Measurements from ENCODE around the gene ABLIM2.
"Not testable (repeated sequence)": the region's sequence is repeated elsewhere in the genome, so short reads cannot be mapped to it uniquely, and the experiment has no call there.

The ABLIM2 gene

DNA sequence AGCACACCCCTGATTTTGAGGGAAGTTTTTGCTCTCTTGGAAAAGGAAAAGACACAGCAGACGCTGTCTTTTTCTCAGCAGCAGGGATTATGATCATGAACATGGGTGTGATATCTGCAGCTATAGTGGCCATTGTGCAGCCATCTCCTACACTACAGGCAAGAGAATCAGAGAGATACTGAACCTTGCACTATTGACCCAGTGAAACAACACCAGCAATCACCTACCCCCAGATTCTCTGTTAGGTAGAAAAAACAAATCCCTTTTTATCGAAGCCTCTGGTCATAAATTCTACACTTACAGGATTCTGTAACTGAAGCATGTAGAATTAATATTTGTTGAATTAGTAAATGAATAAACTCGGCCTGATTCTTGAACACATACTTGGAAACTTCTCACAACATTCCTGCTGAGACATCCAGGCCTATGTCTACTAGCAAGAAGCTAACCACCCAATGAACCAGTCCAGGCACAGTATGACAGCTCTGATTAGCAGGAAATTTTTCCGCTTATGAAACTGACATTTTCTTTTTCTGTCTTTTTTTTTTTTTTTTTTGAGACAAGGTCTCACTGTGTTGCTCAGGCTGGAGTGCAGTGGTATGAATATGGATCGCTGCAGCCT is 213.9 kb downstream of the ABLIM2 start:
- no peaks in the 10 kb centered on the region for H3K79me1 ChIP-seq (ENCODE audit: low read length)
- no peak overlapping the region for H2BK15ac ChIP-seq (replicated peaks; ENCODE audit: low read depth)
- no peak overlapping the region for H4K5ac ChIP-seq (ENCODE audit: low read length)
- no peak overlapping the region for H3K4me3 ChIP-seq (ENCODE audit: low read length)
- H2BK120ac ChIP-seq (ENCODE audit: low read depth, low read length), result no peak overlapping the region
- H2AK5ac ChIP-seq (ENCODE audit: low read length), result no peak overlapping the region
- H4K8ac ChIP-seq (ENCODE audit: low read depth, low read length), result no peak overlapping the region
- no CpG with 5 or more reads among the region's 5 CpGs for WGBS (ENCODE audit: extremely low coverage, insufficient coverage, low lambda C conversion rate)
- no peaks in the 10 kb centered on the region for H3K79me2 ChIP-seq (ENCODE audit: control insufficient read depth, insufficient read depth, low read length)
- H3K56ac ChIP-seq (ENCODE audit: low read length), result no peak overlapping the region
- H2BK5ac ChIP-seq (ENCODE audit: low read length), result no peak overlapping the region
- no peaks in the 10 kb centered on the region for H3K27me3 ChIP-seq (ENCODE audit: insufficient read depth, low read length, poor library complexity)
- no peak overlapping the region for H3K9ac ChIP-seq (ENCODE audit: low read length)
- H3K23ac ChIP-seq (ENCODE audit: low read length), result no peak overlapping the region
- H3K27ac ChIP-seq (ENCODE audit: low read depth, low read length), result no peak overlapping the region
- no peaks in the 10 kb centered on the region for H3K36me3 ChIP-seq (ENCODE audit: control insufficient read depth, insufficient read depth, low read length)
- no peak overlapping the region for H3K18ac ChIP-seq (ENCODE audit: low read length)
- no peak for DNase-seq
- no peak overlapping the region for H3K4ac ChIP-seq (ENCODE audit: low read depth, low read length)
- no peak overlapping the region for H3K4me2 ChIP-seq (ENCODE audit: low read length)
- peaks cover 17% of the 10 kb centered on the region for H3K4me1 ChIP-seq (ENCODE audit: control insufficient read depth, low read depth, low read length)

DNA sequence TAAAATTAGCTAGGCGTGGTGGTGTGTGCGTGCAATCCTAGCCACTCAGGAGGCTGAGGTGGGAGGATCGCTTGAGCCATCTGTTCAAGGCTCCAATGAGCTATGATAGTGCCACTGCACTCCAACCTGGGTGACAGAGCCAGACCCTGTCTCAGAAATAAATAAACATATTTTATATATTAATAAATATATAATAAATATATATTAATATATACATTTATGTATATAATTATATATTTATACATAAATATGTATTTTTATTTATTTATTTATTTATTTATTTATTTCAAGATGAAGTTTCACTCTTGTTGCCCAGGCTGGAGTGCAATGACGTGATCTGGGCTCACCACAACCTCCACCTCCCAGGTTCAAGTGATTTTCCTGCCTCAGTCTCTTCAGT is 214.9 kb downstream of the ABLIM2 start:
- DNase-seq; H3K79me1 ChIP-seq (ENCODE audit: low read length); H3K79me2 ChIP-seq (ENCODE audit: control insufficient read depth, insufficient read depth, low read length); H3K9ac ChIP-seq (ENCODE audit: low read length); H3K23ac ChIP-seq (ENCODE audit: low read length); H2BK5ac ChIP-seq (ENCODE audit: low read length); H2AK5ac ChIP-seq (ENCODE audit: low read length); H3K4me3 ChIP-seq (ENCODE audit: low read length); H2BK15ac ChIP-seq (replicated peaks; ENCODE audit: low read depth); H3K27me3 ChIP-seq (ENCODE audit: insufficient read depth, low read length, poor library complexity); H3K56ac ChIP-seq (ENCODE audit: low read length); H3K4me2 ChIP-seq (ENCODE audit: low read length); H3K27ac ChIP-seq (ENCODE audit: low read depth, low read length); H2BK120ac ChIP-seq (ENCODE audit: low read depth, low read length); H3K36me3 ChIP-seq (ENCODE audit: control insufficient read depth, insufficient read depth, low read length); H3K18ac ChIP-seq (ENCODE audit: low read length); H4K8ac ChIP-seq (ENCODE audit: low read depth, low read length); H4K5ac ChIP-seq (ENCODE audit: low read length); H3K4ac ChIP-seq (ENCODE audit: low read depth, low read length): not testable (repeated sequence)
- WGBS (ENCODE audit: extremely low coverage, insufficient coverage, low lambda C conversion rate), result no CpG with 5 or more reads among the region's 4 CpGs
- peaks cover 13% of the 10 kb centered on the region for H3K4me1 ChIP-seq (ENCODE audit: control insufficient read depth, low read depth, low read length)

DNA sequence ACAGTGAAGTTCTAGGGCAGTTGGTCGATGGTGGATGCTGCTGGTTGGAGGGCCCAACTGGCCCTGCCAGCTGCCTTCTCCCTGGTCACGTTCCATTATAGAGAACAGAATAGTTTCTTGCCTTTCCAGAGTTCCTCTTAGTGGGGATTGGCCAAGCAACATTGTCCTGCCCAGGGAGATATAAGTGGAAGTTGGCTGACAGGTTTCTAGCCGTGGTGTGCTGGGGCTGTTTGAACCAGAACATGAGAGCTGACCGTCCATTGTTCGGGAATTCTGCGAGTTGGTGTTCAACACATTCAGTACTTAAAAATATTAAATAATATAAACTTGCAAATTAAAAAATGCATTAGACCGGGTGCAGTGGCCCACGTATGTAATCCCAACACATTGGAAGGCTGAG is 215.4 kb downstream of the ABLIM2 start:
- DNase-seq, result no peak
- H3K27me3 ChIP-seq (ENCODE audit: insufficient read depth, low read length, poor library complexity), result no peaks in the 10 kb centered on the region
- WGBS (ENCODE audit: extremely low coverage, insufficient coverage, low lambda C conversion rate), result no CpG with 5 or more reads among the region's 8 CpGs
- H3K27ac ChIP-seq (ENCODE audit: low read depth, low read length), result no peak overlapping the region
- H3K79me2 ChIP-seq (ENCODE audit: control insufficient read depth, insufficient read depth, low read length), result peaks cover 9% of the 10 kb centered on the region
- no peak overlapping the region for H3K4me2 ChIP-seq (ENCODE audit: low read length)
- H2BK15ac ChIP-seq (replicated peaks; ENCODE audit: low read depth), result no peak overlapping the region
- H3K36me3 ChIP-seq (ENCODE audit: control insufficient read depth, insufficient read depth, low read length), result no peaks in the 10 kb centered on the region
- H3K4ac ChIP-seq (ENCODE audit: low read depth, low read length), result no peak overlapping the region
- no peak overlapping the region for H3K23ac ChIP-seq (ENCODE audit: low read length)
- H3K79me1 ChIP-seq (ENCODE audit: low read length), result peaks cover 3% of the 10 kb centered on the region
- H4K5ac ChIP-seq (ENCODE audit: low read length), result no peak overlapping the region
- no peak overlapping the region for H4K8ac ChIP-seq (ENCODE audit: low read depth, low read length)
- no peak overlapping the region for H2BK5ac ChIP-seq (ENCODE audit: low read length)
- no peak overlapping the region for H3K4me3 ChIP-seq (ENCODE audit: low read length)
- no peak overlapping the region for H3K18ac ChIP-seq (ENCODE audit: low read length)
- no peak overlapping the region for H2AK5ac ChIP-seq (ENCODE audit: low read length)
- no peak overlapping the region for H3K56ac ChIP-seq (ENCODE audit: low read length)
- peaks cover 13% of the 10 kb centered on the region for H3K4me1 ChIP-seq (ENCODE audit: control insufficient read depth, low read depth, low read length)
- no peak overlapping the region for H2BK120ac ChIP-seq (ENCODE audit: low read depth, low read length)
- no peak overlapping the region for H3K9ac ChIP-seq (ENCODE audit: low read length)

DNA sequence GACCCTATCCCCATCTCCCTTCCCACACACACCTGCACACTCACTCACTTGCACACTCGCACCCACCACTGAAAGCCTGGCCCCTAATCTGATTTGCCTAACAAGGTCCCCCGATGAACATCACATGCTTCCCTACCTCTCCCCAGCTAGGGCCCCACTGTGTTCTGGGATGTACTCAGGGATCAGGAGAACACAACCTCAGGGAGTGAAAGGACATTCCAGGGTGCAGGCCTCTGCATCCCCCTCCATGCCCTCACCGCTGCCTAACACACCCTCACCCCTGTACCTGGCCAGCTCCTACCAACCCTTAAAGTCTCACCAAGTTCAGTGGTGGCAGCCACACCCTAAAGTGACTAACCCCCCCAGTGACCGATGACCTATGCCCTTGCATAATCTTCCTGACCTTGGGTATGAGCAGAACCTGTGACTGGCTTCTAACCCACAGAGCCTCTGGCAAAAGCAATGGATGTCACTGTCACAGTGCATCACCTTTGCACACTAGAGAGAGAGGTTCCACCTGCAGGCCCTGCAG is 216.6 kb downstream of the ABLIM2 start:
- H2BK120ac ChIP-seq (ENCODE audit: low read depth, low read length), result no peak overlapping the region
- H3K4me2 ChIP-seq (ENCODE audit: low read length), result no peak overlapping the region
- H3K56ac ChIP-seq (ENCODE audit: low read length), result no peak overlapping the region
- no peaks in the 10 kb centered on the region for H3K36me3 ChIP-seq (ENCODE audit: control insufficient read depth, insufficient read depth, low read length)
- H3K79me2 ChIP-seq (ENCODE audit: control insufficient read depth, insufficient read depth, low read length), result peaks cover 16% of the 10 kb centered on the region
- no peak overlapping the region for H3K9ac ChIP-seq (ENCODE audit: low read length)
- H3K27ac ChIP-seq (ENCODE audit: low read depth, low read length), result no peak overlapping the region
- peaks cover 11% of the 10 kb centered on the region for H3K4me1 ChIP-seq (ENCODE audit: control insufficient read depth, low read depth, low read length)
- no peak overlapping the region for H3K18ac ChIP-seq (ENCODE audit: low read length)
- peak overlapping the region; percentile 53 for H2BK5ac ChIP-seq (ENCODE audit: low read length)
- no CpG with 5 or more reads among the region's 4 CpGs for WGBS (ENCODE audit: extremely low coverage, insufficient coverage, low lambda C conversion rate)
- peaks cover 3% of the 10 kb centered on the region for H3K79me1 ChIP-seq (ENCODE audit: low read length)
- H3K4ac ChIP-seq (ENCODE audit: low read depth, low read length), result no peak overlapping the region
- no peaks in the 10 kb centered on the region for H3K27me3 ChIP-seq (ENCODE audit: insufficient read depth, low read length, poor library complexity)
- H4K5ac ChIP-seq (ENCODE audit: low read length), result no peak overlapping the region
- DNase-seq, result no peak
- peak overlapping the region; percentile 78 for H2AK5ac ChIP-seq (ENCODE audit: low read length)
- H3K23ac ChIP-seq (ENCODE audit: low read length), result no peak overlapping the region
- no peak overlapping the region for H3K4me3 ChIP-seq (ENCODE audit: low read length)
- H2BK15ac ChIP-seq (replicated peaks; ENCODE audit: low read depth), result no peak overlapping the region
- H4K8ac ChIP-seq (ENCODE audit: low read depth, low read length), result no peak overlapping the region

DNA sequence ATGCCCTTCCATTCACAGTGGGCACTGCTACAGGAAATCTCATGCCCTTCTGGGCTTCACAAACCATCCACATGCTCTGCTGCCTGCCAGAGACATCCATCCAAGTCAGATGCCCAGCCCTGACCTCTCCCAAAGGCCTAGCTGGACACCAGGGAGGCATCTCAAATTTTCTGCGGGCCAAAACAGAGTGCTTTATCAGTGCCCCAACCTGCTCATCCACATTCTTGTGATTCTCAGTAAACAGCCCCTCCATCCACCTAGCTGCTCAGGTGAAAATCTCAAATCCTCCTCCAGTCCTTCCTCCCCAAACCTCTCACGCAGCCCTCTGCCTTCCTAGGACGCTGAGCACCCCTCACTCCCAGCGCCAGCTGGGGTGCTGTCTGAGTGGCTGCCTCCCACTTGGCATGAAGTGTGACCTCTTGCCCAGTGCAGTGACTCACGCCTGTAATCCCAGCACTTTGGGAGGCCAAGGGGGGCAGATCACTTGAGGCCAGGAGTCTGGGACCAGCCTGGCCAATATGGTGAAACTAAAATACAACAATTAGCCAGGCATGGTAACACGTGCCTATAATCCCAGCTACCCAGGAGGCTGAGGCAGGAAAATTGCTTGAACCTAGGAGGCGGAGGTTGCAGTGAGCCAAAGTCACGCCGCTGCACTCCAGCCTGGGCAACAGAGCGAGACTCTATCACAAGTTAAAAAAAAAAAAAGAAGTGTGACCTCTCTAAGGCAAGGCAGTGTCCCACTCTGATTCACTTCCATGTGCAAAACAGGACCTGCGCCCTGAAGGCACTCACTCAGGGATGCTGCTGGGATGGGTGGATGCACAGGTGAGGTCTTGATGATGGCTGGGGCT is 217.3 kb downstream of the ABLIM2 start:
- no peak overlapping the region for H2BK120ac ChIP-seq (ENCODE audit: low read depth, low read length)
- no peaks in the 10 kb centered on the region for H3K27me3 ChIP-seq (ENCODE audit: insufficient read depth, low read length, poor library complexity)
- H3K4me1 ChIP-seq (ENCODE audit: control insufficient read depth, low read depth, low read length), result peaks cover 11% of the 10 kb centered on the region
- H4K5ac ChIP-seq (ENCODE audit: low read length), result no peak overlapping the region
- peaks cover 3% of the 10 kb centered on the region for H3K79me1 ChIP-seq (ENCODE audit: low read length)
- H3K79me2 ChIP-seq (ENCODE audit: control insufficient read depth, insufficient read depth, low read length), result peaks cover 19% of the 10 kb centered on the region
- no peak overlapping the region for H3K27ac ChIP-seq (ENCODE audit: low read depth, low read length)
- peak overlapping the region; percentile 92 for H2AK5ac ChIP-seq (ENCODE audit: low read length)
- peak overlapping the region; percentile 38 for H3K9ac ChIP-seq (ENCODE audit: low read length)
- no peak overlapping the region for H4K8ac ChIP-seq (ENCODE audit: low read depth, low read length)
- peak overlapping the region; percentile 78 for H3K56ac ChIP-seq (ENCODE audit: low read length)
- no peak overlapping the region for H3K23ac ChIP-seq (ENCODE audit: low read length)
- no peaks in the 10 kb centered on the region for H3K36me3 ChIP-seq (ENCODE audit: control insufficient read depth, insufficient read depth, low read length)
- H3K4ac ChIP-seq (ENCODE audit: low read depth, low read length), result peak overlapping the region; percentile 58
- no peak overlapping the region for H3K4me3 ChIP-seq (ENCODE audit: low read length)
- peak; percentile 94 for DNase-seq
- H3K4me2 ChIP-seq (ENCODE audit: low read length), result no peak overlapping the region
- no peak overlapping the region for H2BK15ac ChIP-seq (replicated peaks; ENCODE audit: low read depth)
- H2BK5ac ChIP-seq (ENCODE audit: low read length), result peak overlapping the region; percentile 65
- no CpG with 5 or more reads among the region's 11 CpGs for WGBS (ENCODE audit: extremely low coverage, insufficient coverage, low lambda C conversion rate)
- no peak overlapping the region for H3K18ac ChIP-seq (ENCODE audit: low read length)

Data from mesendoderm (in vitro differentiated cells).